Stimulated activated CD8-positive, alpha-beta memory T cell treated with anti-CD3 and anti-CD28 coated beads, Interleukin-2, amount 100 ng/mL, for 1 hour (primary cell): ENCODE data around the gene CDH15.

Experiments
- DNase-seq, 2 donors: peaks; one replicate each; pipeline ENCODE4 v3.0.0-alpha.2; 2020; ENCODE audit warnings: low read depth in 2 of 2

CDH15 gene

GRCh38 chr16:89171216-89172170 is at the start of gene CDH15:
CDH15 (plus strand) TSS chr16:89171748; CDS start chr16:89171832, 84 bp downstream.
- DNase-seq = peak; percentile 75 to 87

GRCh38 chr16:89122322-89122851 is 49.2 kb upstream of the CDH15 start:
- DNase-seq = peak; percentile 11 to 37

GRCh38 chr16:89123001-89123830 is 48.3 kb upstream of the CDH15 start:
- DNase-seq = no peak

- no peak for DNase-seq
Measured at GRCh38 chr16:89123831-89124100, 47.8 kb upstream of the CDH15 start.

- DNase-seq = no peak
Measured at GRCh38 chr16:89129378-89129777, 42.2 kb upstream of the CDH15 start.

GRCh38 chr16:89130448-89130847 is 41.1 kb upstream of the CDH15 start:
- DNase-seq = no peak

GRCh38 chr16:89131783-89132182 is 39.8 kb upstream of the CDH15 start:
- DNase-seq = no peak

- DNase-seq = no peak
Measured at GRCh38 chr16:89132194-89133005, 39.1 kb upstream of the CDH15 start.

GRCh38 chr16:89133457-89134127 is 38.0 kb upstream of the CDH15 start:
- DNase-seq = no peak

GRCh38 chr16:89134269-89134668 is 37.3 kb upstream of the CDH15 start:
- no peak for DNase-seq

- DNase-seq = no peak
Measured at GRCh38 chr16:89135166-89135565, 36.4 kb upstream of the CDH15 start.

GRCh38 chr16:89135971-89136765 is 35.4 kb upstream of the CDH15 start:
- no peak for DNase-seq

GRCh38 chr16:89136931-89137330 is 34.6 kb upstream of the CDH15 start:
- DNase-seq = no peak

- DNase-seq = no peak
Measured at GRCh38 chr16:89137666-89138512, 33.7 kb upstream of the CDH15 start.

GRCh38 chr16:89138513-89138795 is 33.1 kb upstream of the CDH15 start:
- no peak for DNase-seq

GRCh38 chr16:89138843-89139520 is 32.6 kb upstream of the CDH15 start:
- no peak for DNase-seq

GRCh38 chr16:89139907-89140361 is 31.6 kb upstream of the CDH15 start:
- DNase-seq = no peak

- no peak for DNase-seq
Measured at GRCh38 chr16:89140401-89140800, 31.1 kb upstream of the CDH15 start.
